Endothelial cell of umbilical vein (primary cell): Measurements from ENCODE around the gene SNAI3. TPM values are rescaled to one million over a fixed set of nuclear protein-coding genes. Genes with fewer than 3 reads are reported as not detected.

Experiments
- BruUV-seq: library from RNA; stranded (reverse); fragments of 400-500 nt; replicated peaks from 2 replicates; lab custom pipeline; 2021; lab: Mats Ljungman, UMichigan
- CTCF ChIA-PET: fragments of 300-600, 350-600 bp; sonication (Branson Sonifier 250); formaldehyde crosslinking; loops from one replicate; lab custom pipeline; 2021; ENCODE audit warnings: antibody characterized with exemption, inconsistent platforms; lab: Charles Lee
- POLR2A ChIA-PET: fragments of 300-600, 350-600 bp; sonication (Branson Sonifier 250); formaldehyde crosslinking; loops from one replicate; lab custom pipeline; 2021; ENCODE audit warnings: antibody characterized with exemption, inconsistent platforms; lab: Charles Lee
- DNase-seq: peaks from one replicate; pipeline ENCODE4 v3.0.0-alpha.2; 2011; ENCODE audit warnings: low read depth, low spot score
- FAIRE-seq: peaks from 2 replicates; lab custom pipeline; 2011; peaks lifted over from hg19 to GRCh38; lab: Jason Lieb, UNC
- H2AFZ ChIP-seq: 2 replicates; pipeline ENCODE4 v1.6.0; 2012; ENCODE audit warnings: low read depth, low read length, control low read depth, inconsistent platforms
- H3K27ac ChIP-seq: 2 replicates; pipeline ENCODE4 v1.5.1; 2011; ENCODE audit warnings: low read depth, mild to moderate bottlenecking, control low read depth, low read length, moderate library complexity; ENCODE audit not compliant: insufficient read depth
- H3K27me3 ChIP-seq, 2 experiments: 2 replicates each; pipeline versions ENCODE4 v1.6.0 to v1.6.1; 2011; ENCODE audit warnings: low read length in 2 of 2, mixed read lengths in 1 of 2; ENCODE audit not compliant: control insufficient read depth in 2 of 2, insufficient read depth in 2 of 2
- H3K36me3 ChIP-seq, 2 experiments: 2 replicates in 1 of 2; 3 replicates in 1 of 2; pipeline ENCODE4 v1.5.1; 2011; ENCODE audit warnings: low read length in 2 of 2, mild to moderate bottlenecking in 1 of 2, moderate library complexity in 1 of 2; ENCODE audit not compliant: control insufficient read depth in 2 of 2, insufficient read depth in 2 of 2; ENCODE audit errors: extremely low read depth in 1 of 2
- H3K4me1 ChIP-seq: 3 replicates; pipeline ENCODE4 v1.5.1; 2011; ENCODE audit warnings: mild to moderate bottlenecking, low read length; ENCODE audit not compliant: control insufficient read depth, insufficient read depth; ENCODE audit errors: extremely low read depth
- H3K4me2 ChIP-seq: 2 replicates; pipeline ENCODE4 v1.6.1; 2011; ENCODE audit warnings: low read length, control low read depth, mixed read lengths; ENCODE audit not compliant: insufficient read depth
- H3K4me3 ChIP-seq, 3 experiments: fragments of 200-600 bp in 1 of 3; sonication (generic), shearing (Covaris generic) in 1 of 3; replicated peaks in 1 of 3; 2 replicates each; pipeline ENCODE4 v1.5.1; 2011 to 2016; ENCODE audit warnings: control low read depth in 3 of 3, low read length in 3 of 3, mild to moderate bottlenecking in 2 of 3, inconsistent platforms in 1 of 3, low read depth in 1 of 3, moderate library complexity in 1 of 3; ENCODE audit not compliant: insufficient read depth in 1 of 3
- H3K79me2 ChIP-seq: 2 replicates; pipeline ENCODE4 v1.6.0; 2012; ENCODE audit warnings: low read length, inconsistent platforms; ENCODE audit not compliant: control insufficient read depth, insufficient read depth
- H3K9ac ChIP-seq: replicated peaks from 2 replicates; pipeline ENCODE3; 2011; ENCODE audit warnings: low read length, control low read depth; ENCODE audit not compliant: insufficient read depth; ENCODE audit errors: extremely low read depth
- H3K9me1 ChIP-seq: replicated peaks from 3 replicates; pipeline ENCODE4 v1.6.0; 2011; ENCODE audit warnings: mild to moderate bottlenecking, low read length; ENCODE audit not compliant: control insufficient read depth, insufficient read depth; ENCODE audit errors: extremely low read depth
- H3K9me3 ChIP-seq: replicated peaks from 2 replicates; pipeline ENCODE4 v1.5.1; 2012; ENCODE audit warnings: low read length, inconsistent platforms; ENCODE audit not compliant: control insufficient read depth, insufficient read depth
- H4K20me1 ChIP-seq: replicated peaks from 2 replicates; pipeline ENCODE3; 2011; ENCODE audit warnings: mild to moderate bottlenecking, low read length; ENCODE audit not compliant: control insufficient read depth, insufficient read depth; ENCODE audit errors: extremely low read depth
- EZH2 ChIP-seq: IDR thresholded peaks from 2 replicates; pipeline ENCODE4 v1.6.1; 2012; ENCODE audit warnings: borderline replicate concordance, low read depth, mild to moderate bottlenecking, moderate library complexity, low read length, inconsistent platforms; ENCODE audit not compliant: severe bottlenecking
- FOS ChIP-seq: IDR thresholded peaks from 2 replicates; pipeline ENCODE4 v1.6.1; 2011; ENCODE audit warnings: mild to moderate bottlenecking, low read length, moderate library complexity, borderline replicate concordance; ENCODE audit not compliant: insufficient read depth
- GATA2 ChIP-seq: IDR thresholded peaks from 2 replicates; pipeline ENCODE4 v1.7.0; 2011; ENCODE audit warnings: low read depth, mild to moderate bottlenecking, moderate library complexity, mixed read lengths, low read length; ENCODE audit not compliant: insufficient read length, insufficient read depth
- JUN ChIP-seq: IDR thresholded peaks from 2 replicates; pipeline ENCODE4 v1.6.1; 2011; ENCODE audit warnings: borderline replicate concordance, low read depth; ENCODE audit not compliant: insufficient read length, insufficient read depth
- MYC ChIP-seq: IDR thresholded peaks from one replicate; pipeline ENCODE4 v1.6.1; 2011; ENCODE audit warnings: mild to moderate bottlenecking, low read depth, low read length
- POLR2A ChIP-seq: IDR thresholded peaks from 2 replicates; pipeline ENCODE4 v1.6.1; 2012; ENCODE audit warnings: low read depth, mild to moderate bottlenecking, control low read depth, low read length
- POLR2AphosphoS5 ChIP-seq: IDR thresholded peaks from 2 replicates; pipeline ENCODE4 v1.6.1; 2012; ENCODE audit warnings: low read depth, mild to moderate bottlenecking, control low read depth, low read length, moderate library complexity; ENCODE audit not compliant: insufficient read depth
- dilution Hi-C: fragments of 300-500 bp; cut with MboI; formaldehyde crosslinking; loops from one replicate; pipeline ENCODE4 v1.15.0; 2019; ENCODE audit warnings: low sequenced_read_pairs; ENCODE audit not compliant: extremely low pct_ligation_motif_present
- intact Hi-C: fragments of 100-400 bp; cut with micrococcal nuclease; formaldehyde crosslinking; loops from one replicate; pipeline ENCODE4 v1.10.0; 2022
- polyA plus RNA-seq, 4 experiments: library from polyadenylated mRNA; depleted of rRNA in 3 of 4; stranded (reverse) in 3 of 4; unstranded in 1 of 4; fragments of >200 nt; gene quantifications; 2 replicates each; pipeline versions ENCODE4 v1.2.1 to v1.2.3, GENCODE V29; 2011 to 2012; ENCODE audit warnings: missing spikeins in 1 of 4
- total RNA-seq: library from RNA; stranded (reverse); gene quantifications from 2 replicates; pipeline ENCODE4 v1.2.3, GENCODE V29; 2021
- TF ChIP-seq, protein P1 (sequence below): IDR thresholded peaks from 2 replicates; pipeline ENCODE4 v1.6.1; 2011; ENCODE audit not compliant: insufficient read depth, insufficient read length
- TF ChIP-seq, protein P2 (sequence below), 2 donors: IDR thresholded peaks; 1 replicate in 1 of 2; 2 replicates in 1 of 2; pipeline ENCODE4 v1.5.1; 2011; ENCODE audit warnings: low read length in 2 of 2, mild to moderate bottlenecking in 2 of 2, moderate library complexity in 2 of 2, control low read depth in 1 of 2, inconsistent platforms in 1 of 2, low read depth in 1 of 2; ENCODE audit not compliant: insufficient read depth in 1 of 2; ENCODE audit errors: extremely low read depth in 1 of 2

SNAI3 gene
- total and polyA plus RNA-seq, 2 donors (not counting 3 experiments of a cell fraction or from before 2014, with no cell fraction given) = 0.30 to 0.31 TPM

DNA sequence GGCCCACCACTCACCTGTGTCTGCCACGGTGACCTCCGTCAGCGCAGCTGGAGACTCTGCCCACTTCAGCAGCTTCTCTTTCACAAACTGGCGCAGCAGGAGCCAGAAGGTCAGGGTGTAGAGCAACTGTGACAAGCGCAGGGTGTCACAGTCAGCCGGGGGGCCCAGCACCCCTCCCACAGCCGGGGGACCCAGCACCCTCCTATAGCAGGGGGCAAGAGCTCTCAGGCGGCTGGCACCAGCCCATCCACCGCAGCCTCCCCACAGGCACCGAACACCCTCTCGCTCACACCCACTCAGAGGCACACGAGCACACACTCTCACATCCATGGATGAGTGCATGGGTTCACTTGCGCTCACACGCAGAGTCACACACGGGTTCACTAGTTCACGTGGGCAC lies 48.8 kb upstream of the SNAI3 start:
- dilution Hi-C loops = no loop called here

More for the DNA sequence above, 48.8 kb upstream of the SNAI3 start:
- TF ChIP-seq, protein P1, sequence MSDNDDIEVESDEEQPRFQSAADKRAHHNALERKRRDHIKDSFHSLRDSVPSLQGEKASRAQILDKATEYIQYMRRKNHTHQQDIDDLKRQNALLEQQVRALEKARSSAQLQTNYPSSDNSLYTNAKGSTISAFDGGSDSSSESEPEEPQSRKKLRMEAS = no peak
- TF ChIP-seq JUN (no peak), FOS (no peak), EZH2 (no peak), POLR2A (no peak), GATA2 (no peak), MYC (no peak), POLR2AphosphoS5 (no peak)
- TF ChIP-seq, protein P2, sequence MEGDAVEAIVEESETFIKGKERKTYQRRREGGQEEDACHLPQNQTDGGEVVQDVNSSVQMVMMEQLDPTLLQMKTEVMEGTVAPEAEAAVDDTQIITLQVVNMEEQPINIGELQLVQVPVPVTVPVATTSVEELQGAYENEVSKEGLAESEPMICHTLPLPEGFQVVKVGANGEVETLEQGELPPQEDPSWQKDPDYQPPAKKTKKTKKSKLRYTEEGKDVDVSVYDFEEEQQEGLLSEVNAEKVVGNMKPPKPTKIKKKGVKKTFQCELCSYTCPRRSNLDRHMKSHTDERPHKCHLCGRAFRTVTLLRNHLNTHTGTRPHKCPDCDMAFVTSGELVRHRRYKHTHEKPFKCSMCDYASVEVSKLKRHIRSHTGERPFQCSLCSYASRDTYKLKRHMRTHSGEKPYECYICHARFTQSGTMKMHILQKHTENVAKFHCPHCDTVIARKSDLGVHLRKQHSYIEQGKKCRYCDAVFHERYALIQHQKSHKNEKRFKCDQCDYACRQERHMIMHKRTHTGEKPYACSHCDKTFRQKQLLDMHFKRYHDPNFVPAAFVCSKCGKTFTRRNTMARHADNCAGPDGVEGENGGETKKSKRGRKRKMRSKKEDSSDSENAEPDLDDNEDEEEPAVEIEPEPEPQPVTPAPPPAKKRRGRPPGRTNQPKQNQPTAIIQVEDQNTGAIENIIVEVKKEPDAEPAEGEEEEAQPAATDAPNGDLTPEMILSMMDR (IDR thresholded peaks at IDR 0.05; ENCODE audit: extremely low read depth in 1 of 2, insufficient read depth in 1 of 2, low read depth in 1 of 2, low read length in 2 of 2) = no peak
- no peaks in the 10 kb centered on the region for H3K9me1 ChIP-seq
- H3K9ac ChIP-seq = no peak overlapping the region
- H4K20me1 ChIP-seq = no peaks in the 10 kb centered on the region
- no peak overlapping the region for H3K4me2 ChIP-seq
- DNase-seq = no peak
- H3K27ac ChIP-seq = no peak overlapping the region
- H3K4me1 ChIP-seq = no peaks in the 10 kb centered on the region
- H3K79me2 ChIP-seq = no peaks in the 10 kb centered on the region
- no peaks in the 10 kb centered on the region for H3K9me3 ChIP-seq
- no peaks in the 10 kb centered on the region for H3K27me3 ChIP-seq
- POLR2A ChIA-PET = no interaction called here
- H3K36me3 ChIP-seq = peaks cover 4 to 62% of the 10 kb centered on the region in 2 experiments
- CTCF ChIA-PET = interaction anchor here (0.6 to 7.3 kb wide), 3 partner anchors 30 to 440 kb away, joined by 3 to 165 read pairs (median 3); partner anchors contain the start of gene PIEZO1
- no peak for FAIRE-seq
- BruUV-seq = no TSS peak
- intact Hi-C loops = no loop called here
- H2AFZ ChIP-seq = no peak overlapping the region
- H3K4me3 ChIP-seq = no peak overlapping the region
